ENCODE results near the gene XYLT1. TPM values are rescaled to one million over a fixed set of nuclear protein-coding genes. Genes with fewer than 3 reads are reported as not detected.

Gene XYLT1
- total and polyA plus RNA-seq, 8 donors = 6.0 to 8.4 (median 7.3) TPM

GRCh38 chr16:17381784-17382183 is 89.0 kb downstream of the XYLT1 start:
- peaks cover 3 to 66% of the 10 kb centered on the region in 2 donors for H3K4me1 ChIP-seq
- intact Hi-C loops (cut with DNase I) = no loop called here

DNA sequence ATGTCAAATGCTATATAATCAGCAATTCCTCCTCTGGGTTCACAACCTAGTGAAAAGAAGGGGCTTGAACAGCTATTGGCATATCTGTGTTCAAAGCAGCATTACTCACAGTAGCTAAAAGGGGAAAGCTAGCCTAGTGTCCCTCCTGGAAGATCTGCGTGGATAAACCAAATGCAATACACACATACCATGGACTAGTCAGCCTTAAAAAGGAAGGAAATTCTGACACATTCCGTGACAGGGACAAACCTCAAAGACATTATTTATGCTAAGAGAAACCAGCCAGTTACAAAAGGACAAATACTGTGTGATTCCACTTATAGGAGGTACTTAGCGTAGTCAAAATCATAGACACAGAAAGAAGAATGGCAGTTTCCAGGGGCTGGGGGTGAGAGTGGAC is 90.1 kb downstream of the XYLT1 start:
- ATAC-seq (peak; percentile 25), DNase-seq (no peak)
- intact Hi-C loops (cut with DNase I) = no loop called here
- H3K4me3 ChIP-seq = no peak overlapping the region
- H3K36me3 ChIP-seq = no peaks in the 10 kb centered on the region
- peaks cover 3 to 73% of the 10 kb centered on the region in 2 donors for H3K4me1 ChIP-seq
- H3K27ac ChIP-seq = peak overlapping the region in 1 of 2 donors; percentile 41
- no peaks in the 10 kb centered on the region for H3K27me3 ChIP-seq
- no peaks in the 10 kb centered on the region for H3K9me3 ChIP-seq
- no peak for TF ChIP-seq CTCF (IDR thresholded peaks at IDR 0.05)

More at GRCh38 chr16:17381784-17382183, 89.0 kb downstream of the XYLT1 start:
- TF ChIP-seq CTCF (IDR thresholded peaks at IDR 0.05) = no peak
- no peak for DNase-seq
- no peak for ATAC-seq
- Histone ChIP-seq H3K9me3 (no peaks in the 10 kb centered on the region), H3K27ac (no peak overlapping the region), H3K36me3 (no peaks in the 10 kb centered on the region), H3K4me3 (no peak overlapping the region), H3K27me3 (no peaks in the 10 kb centered on the region)

GRCh38 chr16:17379121-17379571 is 91.6 kb downstream of the XYLT1 start:
- H3K36me3 ChIP-seq = no peaks in the 10 kb centered on the region
- peaks cover 3 to 72% of the 10 kb centered on the region in 2 donors for H3K4me1 ChIP-seq
- H3K9me3 ChIP-seq = no peaks in the 10 kb centered on the region
- no peak overlapping the region for H3K4me3 ChIP-seq
- peak in 3 of 4 donors; percentile 56 to 67 (median 63) for DNase-seq
- ATAC-seq = peak; percentile 50
- H3K27ac ChIP-seq = peak overlapping the region; percentile 11 to 61
- intact Hi-C loops (cut with DNase I) = no loop called here
- no peak for TF ChIP-seq CTCF (IDR thresholded peaks at IDR 0.05)
- H3K27me3 ChIP-seq = no peaks in the 10 kb centered on the region

- no peak for TF ChIP-seq CTCF (IDR thresholded peaks at IDR 0.05)
- ATAC-seq = peak; percentile 57
- Histone ChIP-seq H3K4me3 (no peak overlapping the region), H3K27me3 (no peaks in the 10 kb centered on the region), H3K36me3 (no peaks in the 10 kb centered on the region), H3K27ac (peak overlapping the region; percentile 33 to 50), H3K9me3 (no peaks in the 10 kb centered on the region), H3K4me1 (peaks cover 3 to 60% of the 10 kb centered on the region in 2 donors)
- intact Hi-C loops (cut with DNase I) = no loop called here
- DNase-seq = no peak
These were observed 93.1 kb downstream of the XYLT1 start for GRCh38 chr16:17377360-17378324.
